Tibial artery (tissue), 4 donors: Measurements from ENCODE around the gene PALLD.

Experiments used
- DNase-seq, 2 donors: peaks; one replicate each; pipeline ENCODE4 v3.0.0-alpha.2; 2019
- H3K27ac ChIP-seq, 2 donors: fragments of 200-600 bp; sonication (generic) in 1 of 2; 1 replicate in 1 of 2; 2 replicates in 1 of 2; pipeline ENCODE4 v1.5.1; 2018 to 2019; ENCODE audit warnings: mild to moderate bottlenecking in 1 of 2
- H3K27me3 ChIP-seq, 2 donors: fragments of 200-600 bp; sonication (generic) in 1 of 2; one replicate each; pipeline versions ENCODE4 v1.5.1 to v1.6.0; 2016 to 2019
- H3K36me3 ChIP-seq, 3 donors: fragments of 200-600 bp; sonication (generic) in 2 of 3; one replicate each; pipeline ENCODE4 v1.5.1; 2016 to 2019; ENCODE audit warnings: mild to moderate bottlenecking in 2 of 3
- H3K4me1 ChIP-seq, 4 donors: fragments of 200-600 bp; sonication (generic) in 2 of 4; 1 replicate in 3 of 4; 2 replicates in 1 of 4; pipeline ENCODE4 v1.5.1; 2016 to 2019
- H3K4me3 ChIP-seq, 2 donors: fragments of 200-600 bp; sonication (generic) in 1 of 2; 1 replicate in 1 of 2; 2 replicates in 1 of 2; pipeline ENCODE4 v1.5.1; 2018 to 2019; ENCODE audit warnings: mild to moderate bottlenecking in 2 of 2
- H3K9me3 ChIP-seq, 3 donors: fragments of 200-600 bp; sonication (generic) in 1 of 3; one replicate each; pipeline ENCODE4 v1.5.1; 2016 to 2019
- intact Hi-C: fragments of 100-400 bp; cut with DNase I; formaldehyde crosslinking; loops from one replicate; pipeline ENCODE4 v1.15.0; 2023; ENCODE audit warnings: low total_unique reads
- TF ChIP-seq, protein P1 (sequence below), 2 experiments: fragments of 200-600 bp in 1 of 2; fragments of 450-650 bp in 1 of 2; IDR thresholded peaks; one replicate each; pipeline ENCODE4 v1.5.1; 2017 to 2019; ENCODE audit warnings: antibody characterized with exemption in 2 of 2, mild to moderate bottlenecking in 1 of 2, moderate library complexity in 1 of 2

The PALLD gene

DNA sequence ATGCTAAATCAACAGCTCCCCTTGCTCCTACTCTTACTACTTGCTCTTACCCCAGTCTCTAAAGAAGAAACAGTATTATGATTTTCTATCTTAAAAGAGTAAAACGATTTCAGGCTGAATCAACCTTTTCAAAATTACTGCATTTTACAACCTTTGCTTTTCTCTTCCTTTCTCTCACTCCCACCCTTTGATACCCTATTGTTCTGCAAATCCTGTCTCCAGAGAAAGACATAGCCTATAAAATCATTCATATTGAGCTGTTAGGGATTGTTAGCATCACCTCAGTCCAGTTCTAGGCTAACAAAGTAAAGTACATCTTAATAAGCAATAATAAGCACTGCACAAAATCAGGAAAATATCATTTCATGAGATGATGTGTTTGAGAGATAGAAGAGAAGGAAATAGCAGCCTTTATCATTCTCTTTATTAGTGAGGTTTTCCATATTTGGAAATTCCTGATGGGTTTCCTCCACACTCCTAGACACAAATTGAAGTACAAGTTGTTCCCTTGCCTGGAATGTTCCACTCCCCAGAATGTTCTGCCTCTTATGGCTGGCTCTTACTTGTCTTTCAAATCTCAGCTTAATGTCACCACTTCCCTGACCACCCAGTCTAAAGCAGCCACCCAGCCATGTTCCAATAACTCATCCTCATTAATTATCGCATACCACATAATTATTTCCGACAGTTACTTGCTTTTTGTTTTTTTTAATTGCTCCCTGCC lies 219.7 kb downstream of the PALLD start:
- no peaks in the 10 kb centered on the region for H3K36me3 ChIP-seq
- H3K4me1 ChIP-seq = peaks cover 0 to 52% (median 26%) of the 10 kb centered on the region in 4 donors
- DNase-seq = peak in 1 of 2 donors; percentile 52
- TF ChIP-seq, protein P1, sequence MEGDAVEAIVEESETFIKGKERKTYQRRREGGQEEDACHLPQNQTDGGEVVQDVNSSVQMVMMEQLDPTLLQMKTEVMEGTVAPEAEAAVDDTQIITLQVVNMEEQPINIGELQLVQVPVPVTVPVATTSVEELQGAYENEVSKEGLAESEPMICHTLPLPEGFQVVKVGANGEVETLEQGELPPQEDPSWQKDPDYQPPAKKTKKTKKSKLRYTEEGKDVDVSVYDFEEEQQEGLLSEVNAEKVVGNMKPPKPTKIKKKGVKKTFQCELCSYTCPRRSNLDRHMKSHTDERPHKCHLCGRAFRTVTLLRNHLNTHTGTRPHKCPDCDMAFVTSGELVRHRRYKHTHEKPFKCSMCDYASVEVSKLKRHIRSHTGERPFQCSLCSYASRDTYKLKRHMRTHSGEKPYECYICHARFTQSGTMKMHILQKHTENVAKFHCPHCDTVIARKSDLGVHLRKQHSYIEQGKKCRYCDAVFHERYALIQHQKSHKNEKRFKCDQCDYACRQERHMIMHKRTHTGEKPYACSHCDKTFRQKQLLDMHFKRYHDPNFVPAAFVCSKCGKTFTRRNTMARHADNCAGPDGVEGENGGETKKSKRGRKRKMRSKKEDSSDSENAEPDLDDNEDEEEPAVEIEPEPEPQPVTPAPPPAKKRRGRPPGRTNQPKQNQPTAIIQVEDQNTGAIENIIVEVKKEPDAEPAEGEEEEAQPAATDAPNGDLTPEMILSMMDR (IDR thresholded peaks at IDR 0.05) = no peak
- H3K27ac ChIP-seq = peak overlapping the region; percentile 78 to 81
- H3K4me3 ChIP-seq = no peak overlapping the region
- H3K9me3 ChIP-seq = no peaks in the 10 kb centered on the region
- no peaks in the 10 kb centered on the region for H3K27me3 ChIP-seq
- intact Hi-C loops = loop anchor here (5.0 kb wide), 1 partner anchor 116 kb away; no protein-coding TSS in a partner anchor

DNA sequence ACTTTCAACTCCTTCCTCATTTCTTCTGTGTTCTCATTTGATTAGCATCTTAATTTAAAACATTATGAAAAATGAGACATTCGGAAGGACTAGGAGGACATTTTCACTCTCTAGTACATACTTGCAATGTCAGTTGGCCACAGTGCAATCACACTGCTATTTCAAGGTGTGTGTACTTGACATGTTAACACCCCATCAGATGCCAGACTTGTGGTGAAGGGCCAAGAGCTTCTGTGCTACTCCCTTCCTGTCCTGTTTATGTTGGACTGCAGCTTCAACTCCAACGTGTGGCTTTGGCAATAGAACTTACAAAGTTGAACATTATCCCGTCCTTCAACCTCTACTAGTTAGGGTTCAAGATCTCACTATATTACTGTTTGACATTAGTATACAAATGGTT lies 221.0 kb downstream of the PALLD start:
- Histone ChIP-seq H3K9me3 (no peaks in the 10 kb centered on the region), H3K36me3 (no peaks in the 10 kb centered on the region), H3K27ac (peak overlapping the region; percentile 78 to 81), H3K4me1 (peaks cover 0 to 45% (median 19%) of the 10 kb centered on the region in 4 donors), H3K27me3 (no peaks in the 10 kb centered on the region), H3K4me3 (no peak overlapping the region)
- DNase-seq = no peak
- intact Hi-C loops = loop anchor here (5.0 kb wide), 1 partner anchor 114 kb away; no protein-coding TSS in a partner anchor
- TF ChIP-seq, protein P1 (IDR thresholded peaks at IDR 0.05) = no peak

GRCh38 chr4:168719725-168720124 lies 222.9 kb downstream of the PALLD start:
- TF ChIP-seq, protein P1 (IDR thresholded peaks at IDR 0.05) = no peak
- H3K9me3 ChIP-seq = no peaks in the 10 kb centered on the region
- H3K27ac ChIP-seq = no peak overlapping the region
- intact Hi-C loops = loop anchor here (5.0 kb wide), 1 partner anchor 113 kb away; no protein-coding TSS in a partner anchor
- H3K4me1 ChIP-seq = peaks cover 0 to 49% (median 22%) of the 10 kb centered on the region in 4 donors
- no peak overlapping the region for H3K4me3 ChIP-seq
- no peak for DNase-seq
- no peaks in the 10 kb centered on the region for H3K27me3 ChIP-seq
- no peaks in the 10 kb centered on the region for H3K36me3 ChIP-seq

DNA sequence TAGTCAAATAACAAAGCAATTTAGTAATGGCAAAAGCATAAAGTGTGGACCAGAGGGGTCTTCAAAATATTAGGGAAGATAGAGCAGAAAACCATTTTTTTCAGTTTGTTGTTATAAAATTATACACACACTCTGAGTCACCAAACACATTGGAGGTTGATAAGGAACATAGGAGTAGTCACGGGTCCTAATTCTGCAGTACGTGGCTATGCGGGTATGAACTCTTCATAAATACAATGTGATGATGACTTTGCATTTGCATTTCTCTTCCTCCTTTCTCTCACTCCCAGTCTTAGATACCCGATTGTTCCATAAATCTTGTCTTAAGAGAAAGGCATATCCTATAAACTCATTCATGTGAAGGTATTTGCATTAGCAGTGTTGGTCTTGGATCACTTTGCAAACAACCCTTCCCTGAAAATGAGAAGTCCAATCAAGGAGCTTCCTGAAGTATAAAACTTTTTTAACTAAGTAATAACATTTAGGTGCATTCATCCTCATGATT lies 223.6 kb downstream of the PALLD start:
- Histone ChIP-seq H3K27me3 (no peaks in the 10 kb centered on the region), H3K36me3 (no peaks in the 10 kb centered on the region), H3K4me1 (peaks cover 0 to 49% (median 22%) of the 10 kb centered on the region in 4 donors), H3K27ac (no peak overlapping the region), H3K9me3 (no peaks in the 10 kb centered on the region), H3K4me3 (no peak overlapping the region)
- DNase-seq = no peak
- intact Hi-C loops = no loop called here
- TF ChIP-seq, protein P1 (IDR thresholded peaks at IDR 0.05) = no peak

DNA sequence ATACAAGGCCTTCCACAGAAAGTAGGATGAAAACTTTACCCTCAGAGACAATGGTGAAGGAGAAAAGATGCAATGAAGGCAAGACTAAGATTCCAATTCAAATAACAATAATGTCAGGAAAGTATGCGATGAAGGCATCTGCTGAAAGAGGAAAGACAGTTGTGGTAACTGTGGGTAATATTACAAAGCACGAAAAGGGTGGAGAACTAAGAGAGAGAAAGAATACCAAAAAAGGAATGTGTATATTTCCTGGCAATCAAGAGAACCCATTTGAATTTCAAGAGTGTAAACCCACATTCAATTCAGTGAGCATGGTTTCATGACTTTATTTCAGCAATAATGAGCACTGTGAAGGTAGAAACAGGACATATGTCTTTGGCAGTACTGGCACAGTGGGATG lies 225.5 kb downstream of the PALLD start:
- DNase-seq = no peak
- H3K9me3 ChIP-seq = no peaks in the 10 kb centered on the region
- H3K36me3 ChIP-seq = no peaks in the 10 kb centered on the region
- H3K27ac ChIP-seq = peak overlapping the region; percentile 19 to 49
- no peak overlapping the region for H3K4me3 ChIP-seq
- TF ChIP-seq, protein P1 (IDR thresholded peaks at IDR 0.05) = no peak
- H3K27me3 ChIP-seq = no peaks in the 10 kb centered on the region
- intact Hi-C loops = no loop called here
- H3K4me1 ChIP-seq = peaks cover 0 to 39% (median 11%) of the 10 kb centered on the region in 4 donors
